G401.6 (cell line): ENCODE results near the gene RFPL3.
"Not testable (repeated sequence)": the region's sequence is repeated elsewhere in the genome, so short reads cannot be mapped to it uniquely, and the experiment has no call there.

Experiments
- FAIRE-seq: peaks from 2 replicates; lab custom pipeline; 2012; peaks lifted over from hg19 to GRCh38; lab: Jason Lieb, UNC

The RFPL3 gene

DNA sequence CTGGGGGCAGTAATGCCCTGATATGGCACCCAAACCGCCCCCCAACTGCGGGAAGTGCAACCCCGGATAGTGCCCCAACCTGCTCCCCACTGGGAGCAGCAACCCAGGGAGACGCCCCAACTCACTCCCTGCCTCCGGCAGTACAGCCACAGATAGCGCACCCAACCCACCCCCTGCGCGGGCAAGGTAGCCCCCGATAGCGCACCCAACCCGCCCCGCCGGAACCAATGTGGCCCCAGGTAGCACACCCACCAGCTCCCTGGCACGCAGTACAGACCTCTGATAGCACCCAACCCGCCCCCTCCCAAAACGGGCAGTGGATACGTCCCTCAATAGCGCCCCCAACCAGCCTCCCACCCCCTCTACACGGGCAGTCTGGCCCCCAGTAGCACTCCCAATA is 3.8 kb upstream of the RFPL3 start:
- no peak for FAIRE-seq

DNA sequence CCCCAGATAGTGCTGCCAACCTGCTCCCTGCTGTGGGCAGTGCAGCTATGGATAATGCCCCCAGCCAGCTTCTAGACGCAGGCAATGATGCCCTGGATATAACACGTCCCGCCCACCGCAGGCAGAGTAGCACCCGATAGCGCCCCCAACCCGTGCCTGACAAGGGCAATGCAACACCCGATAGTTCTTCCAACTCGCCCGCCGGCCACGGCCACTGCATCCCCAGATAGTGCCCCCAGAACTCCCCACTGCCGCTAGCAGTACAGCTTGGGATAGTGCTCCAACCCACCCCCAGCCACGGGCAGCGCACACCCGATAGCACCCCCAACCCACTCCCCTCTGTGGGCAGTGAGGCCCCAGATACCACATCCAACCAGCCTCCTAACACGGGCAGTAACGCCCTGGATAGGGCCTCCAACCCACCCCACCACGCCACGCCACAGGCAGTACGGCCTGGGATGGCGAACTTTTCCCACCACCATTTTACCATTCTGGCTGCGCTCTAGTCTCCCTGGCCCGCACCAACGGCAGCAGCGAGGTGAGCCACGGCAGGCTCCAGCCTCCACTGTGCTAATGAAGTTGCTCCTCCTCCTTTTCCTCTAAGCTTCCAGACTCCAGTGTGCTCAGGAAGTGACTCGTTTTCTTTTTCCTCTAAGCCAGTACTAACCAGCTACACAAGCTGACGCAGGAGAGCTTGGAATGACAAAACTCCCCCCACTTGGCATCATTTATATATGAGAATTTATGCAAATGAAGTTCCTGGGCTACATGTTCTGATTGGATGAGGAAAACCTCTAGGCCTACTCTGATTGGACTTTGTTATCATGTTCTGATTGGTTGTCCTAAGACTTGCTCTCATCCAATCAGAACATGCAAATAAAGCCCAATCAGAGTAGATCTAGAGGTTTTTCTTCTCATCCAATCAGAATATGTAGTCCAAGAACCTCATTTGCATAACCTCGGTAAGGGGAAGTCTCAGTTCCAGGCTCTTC is 3.0 kb upstream of the RFPL3 start:
- no peak for FAIRE-seq

DNA sequence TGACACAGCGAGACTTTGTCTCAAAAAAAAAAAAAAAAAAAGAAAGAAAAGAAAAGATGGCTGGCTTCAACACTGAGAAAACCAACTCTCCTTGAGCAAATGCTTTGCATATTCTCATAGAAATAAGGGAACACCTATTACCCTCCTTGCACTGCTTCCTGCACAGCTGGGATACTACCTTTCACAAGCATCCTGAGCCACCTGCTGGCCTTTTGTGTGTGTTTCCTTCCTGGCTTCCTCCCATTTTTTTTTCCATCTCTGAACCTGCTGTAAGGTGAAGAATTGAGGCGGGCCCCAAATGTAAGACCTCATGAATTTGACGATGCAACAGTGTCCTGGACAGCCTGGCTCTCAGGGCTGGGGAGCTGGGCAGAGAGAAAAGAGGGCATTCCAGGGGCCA is 1.9 kb upstream of the RFPL3 start:
- FAIRE-seq: no peak

DNA sequence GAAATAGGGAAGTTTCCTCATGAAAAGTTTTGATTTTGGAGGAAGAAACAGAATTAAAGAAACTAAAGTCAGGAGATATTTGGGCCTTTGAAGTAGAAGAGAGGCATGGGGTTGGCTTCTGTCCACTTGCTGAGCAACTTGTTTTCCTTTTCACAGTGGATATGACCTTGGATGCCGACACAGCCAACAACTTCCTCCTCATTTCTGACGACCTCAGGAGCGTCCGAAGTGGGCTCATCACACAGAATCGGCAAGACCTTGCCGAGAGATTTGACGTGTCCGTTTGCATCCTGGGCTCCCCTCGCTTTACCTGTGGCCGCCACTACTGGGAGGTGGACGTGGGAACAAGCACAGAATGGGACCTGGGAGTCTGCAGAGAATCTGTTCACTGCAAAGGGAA is 2.4 kb downstream of the RFPL3 start:
- not testable (repeated sequence) for FAIRE-seq

DNA sequence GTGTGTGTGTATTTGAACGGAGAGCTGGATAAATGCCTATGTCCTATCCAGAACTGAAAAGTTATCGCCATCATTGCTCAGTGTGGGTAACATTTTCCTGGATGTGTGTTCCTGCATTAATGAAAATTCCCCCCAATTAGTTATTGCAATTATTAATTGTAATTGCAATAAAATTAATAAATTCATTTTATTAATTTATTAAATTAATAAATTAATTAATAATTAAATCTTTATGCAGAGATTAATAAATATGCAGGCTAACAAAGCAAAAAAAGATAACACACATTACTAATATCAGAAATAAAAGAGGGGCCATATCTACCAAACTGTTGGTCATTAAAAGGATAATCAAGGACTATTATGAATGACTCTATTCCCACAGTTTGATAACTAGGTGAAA is 3.6 kb downstream of the RFPL3 start:
- FAIRE-seq: no peak

DNA sequence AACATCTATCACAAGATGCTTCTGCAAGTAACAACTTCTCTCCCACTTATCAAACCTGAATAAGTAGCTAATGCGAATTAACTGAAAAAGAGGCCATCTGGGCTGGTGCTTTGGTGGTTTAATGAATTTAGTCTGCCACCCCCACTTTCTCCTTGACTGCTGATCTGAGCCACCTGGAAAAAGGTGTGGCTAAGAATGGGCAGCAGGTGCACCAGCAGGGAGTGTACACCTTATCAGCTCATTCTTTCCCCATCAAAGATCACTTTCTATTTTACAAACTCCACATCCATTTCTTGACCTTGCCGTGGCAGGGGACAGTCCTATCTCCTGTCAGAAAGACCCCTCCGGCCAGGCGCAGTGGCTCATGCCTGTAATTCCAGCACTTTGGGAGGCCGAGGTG is 6.5 kb downstream of the RFPL3 start:
- no peak for FAIRE-seq

DNA sequence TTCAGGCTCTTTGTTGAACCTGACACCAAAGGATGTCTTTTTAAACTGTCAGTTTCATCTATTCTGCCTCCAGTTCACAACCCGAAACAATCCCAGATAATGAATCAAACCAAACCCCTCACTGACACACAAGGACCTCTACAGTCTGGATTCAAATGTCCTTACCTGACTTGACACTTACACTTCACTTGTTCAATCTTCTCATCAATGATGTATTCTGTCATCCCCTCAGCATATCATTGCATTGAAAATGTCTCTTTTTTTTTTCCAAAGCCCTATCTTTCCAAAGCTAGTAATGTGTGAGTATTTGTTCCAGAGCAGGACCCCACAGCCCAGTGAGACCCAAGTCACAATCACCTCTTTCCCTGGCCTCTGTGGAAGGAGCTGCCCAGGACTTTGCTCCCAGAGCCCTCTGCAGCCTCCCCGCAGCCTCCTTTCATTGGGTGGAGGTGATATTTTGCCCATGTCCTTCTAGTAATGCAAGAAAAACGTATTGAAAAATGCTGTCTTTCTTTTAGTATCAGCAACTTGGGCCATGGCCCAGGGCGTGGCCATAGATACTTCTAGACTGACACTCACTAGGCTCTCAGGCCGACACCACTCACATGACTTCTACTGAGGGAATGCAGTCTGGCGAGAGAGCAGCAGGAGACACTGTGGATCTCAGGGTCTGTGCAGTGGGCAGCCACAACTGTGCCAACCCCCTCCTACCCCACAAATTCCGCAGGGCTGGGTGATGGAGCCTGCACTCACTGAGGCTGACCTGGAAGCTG is 18.2 kb downstream of the RFPL3 start:
- FAIRE-seq: no peak

DNA sequence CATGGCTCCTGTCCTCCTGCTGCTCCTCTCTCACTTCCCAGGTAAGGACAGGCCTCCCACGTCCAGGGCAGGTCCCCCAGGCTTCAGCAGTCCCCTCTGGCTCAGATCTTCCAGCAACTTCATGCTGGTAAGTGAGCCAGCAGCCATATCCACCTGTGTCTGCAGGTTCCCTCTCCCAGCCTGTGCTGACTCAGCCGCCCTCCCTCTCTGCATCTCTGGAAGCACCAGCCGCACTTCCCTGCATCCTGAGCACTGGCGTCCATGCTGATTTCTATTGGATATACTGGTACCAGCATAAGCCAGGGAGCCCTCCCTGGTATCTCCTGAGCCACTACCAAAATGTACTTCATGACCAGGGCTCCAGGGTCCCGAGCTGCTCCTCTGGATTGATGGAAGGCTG is 19.0 kb downstream of the RFPL3 start:
- no peak for FAIRE-seq

DNA sequence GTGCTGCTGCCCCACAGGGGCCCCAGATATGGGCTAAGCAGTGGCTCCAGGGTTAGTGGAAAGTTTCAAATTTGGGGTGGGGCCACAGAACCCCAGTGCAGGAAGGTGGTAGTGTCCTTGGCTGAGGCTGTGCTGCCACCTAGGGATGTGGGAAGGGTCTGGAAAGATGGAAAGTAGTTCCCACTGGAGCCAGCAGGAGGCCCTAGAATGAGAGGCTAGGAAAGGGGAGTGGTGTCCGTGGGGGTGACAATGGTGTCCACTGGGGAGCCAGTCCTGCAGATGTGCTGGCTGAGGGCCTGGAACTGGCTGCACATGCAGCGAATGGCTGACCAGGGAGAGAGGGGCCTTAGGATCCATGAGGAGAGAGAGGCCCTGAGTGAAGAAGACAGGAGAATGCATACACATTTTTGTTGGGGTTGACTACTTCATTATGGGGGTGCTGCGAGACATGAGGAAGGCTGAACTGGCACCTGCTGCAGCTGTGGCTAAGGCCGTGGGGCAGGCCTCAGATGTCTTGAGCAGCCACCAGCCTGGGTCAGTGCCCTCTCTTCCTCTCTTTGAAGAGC is 21.1 kb downstream of the RFPL3 start:
- FAIRE-seq: no peak

DNA sequence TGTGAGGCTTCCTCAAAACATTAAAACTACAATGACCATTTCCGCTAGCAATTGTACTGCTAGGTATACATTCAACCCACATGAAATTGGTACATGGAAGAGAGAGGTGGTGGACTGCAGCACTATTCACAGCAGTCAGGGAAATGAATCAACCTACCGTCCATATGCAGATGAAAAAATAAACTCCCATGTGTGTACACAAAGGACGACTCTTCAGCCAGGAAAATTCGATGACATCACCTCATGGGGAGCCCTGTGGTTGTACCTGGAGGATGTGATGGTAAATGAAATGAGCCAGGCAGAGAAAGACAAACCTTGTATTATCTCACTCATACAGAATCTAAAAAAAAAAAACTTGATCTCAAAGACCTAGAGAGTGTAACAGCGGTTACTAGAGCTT is 23.3 kb downstream of the RFPL3 start:
- no peak for FAIRE-seq

DNA sequence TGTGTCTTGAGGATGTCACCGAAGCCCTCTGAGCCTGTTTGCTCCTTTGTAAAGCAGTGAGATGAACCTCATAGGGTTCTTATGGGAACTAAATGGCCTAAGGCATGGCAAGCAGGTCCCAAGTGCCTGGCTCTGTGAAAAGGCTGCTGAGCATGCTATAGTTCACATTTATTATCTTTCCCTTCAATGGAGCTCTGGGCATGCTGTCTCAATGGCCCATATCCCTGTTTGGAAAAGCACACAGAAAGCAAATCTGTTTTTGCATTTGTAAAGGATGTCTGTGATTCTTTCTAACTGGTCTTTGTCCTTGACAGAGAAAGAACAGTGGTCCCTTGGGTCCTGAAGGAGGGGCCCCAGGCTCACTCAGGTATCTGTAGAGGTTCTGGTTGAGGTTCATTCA is 28.0 kb downstream of the RFPL3 start:
- FAIRE-seq: no peak

DNA sequence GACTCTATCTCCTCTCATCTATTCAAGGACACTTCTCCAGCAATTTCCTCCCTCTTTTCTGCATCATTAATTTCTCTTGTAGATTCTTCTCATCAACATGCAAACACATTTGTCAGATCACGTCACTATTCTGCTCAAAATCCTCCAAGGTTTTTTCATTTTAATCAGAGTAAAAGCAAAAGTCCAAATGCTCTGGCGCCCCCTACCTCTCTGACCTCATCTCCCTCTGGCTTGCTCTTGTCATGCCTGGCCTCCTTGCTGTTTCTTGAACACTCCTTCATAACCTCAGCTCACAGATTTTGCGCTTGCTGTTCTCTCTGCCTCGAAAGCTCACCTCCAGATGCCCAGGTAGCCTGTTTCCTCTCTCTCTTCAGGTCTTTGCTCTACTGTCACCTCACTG is 32.0 kb downstream of the RFPL3 start:
- FAIRE-seq: no peak

DNA sequence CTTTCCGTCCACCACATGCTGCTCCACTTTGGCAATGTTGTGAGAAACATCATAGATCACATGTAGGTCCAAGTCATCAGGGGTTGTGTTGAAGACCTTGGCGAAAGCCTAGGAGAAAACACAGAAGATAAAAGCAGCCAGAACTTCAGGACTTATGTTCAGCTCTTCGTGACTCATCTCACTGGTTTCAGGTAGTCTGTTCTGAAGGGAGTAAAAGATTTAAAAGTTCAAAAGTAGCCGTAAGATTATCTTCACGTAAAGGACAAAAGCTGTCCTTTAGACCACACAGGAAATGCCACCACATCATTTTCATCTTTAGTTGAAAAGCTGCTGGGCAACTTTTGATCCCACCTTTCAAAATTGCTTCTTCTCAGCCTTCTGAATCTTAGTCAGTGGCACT is 37.4 kb downstream of the RFPL3 start:
- FAIRE-seq: no peak

DNA sequence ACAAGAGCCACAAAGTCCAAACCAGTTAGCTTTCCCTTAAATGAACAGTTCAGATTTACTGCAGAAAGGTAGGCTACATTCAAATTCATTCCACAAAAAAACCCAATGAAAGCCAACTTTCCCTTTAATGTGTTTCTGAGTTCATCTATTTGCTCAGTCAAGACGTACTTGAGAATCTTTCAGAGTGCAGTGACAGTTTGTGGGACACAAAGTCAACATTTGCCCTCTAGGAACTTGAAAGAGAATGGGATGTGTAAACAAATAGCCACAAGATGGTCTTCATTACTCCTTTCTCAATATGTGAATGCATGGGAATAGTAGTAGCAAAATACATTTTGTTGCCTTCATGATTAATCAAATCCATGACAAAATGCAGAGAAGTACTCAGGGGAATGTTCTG is 38.6 kb downstream of the RFPL3 start:
- FAIRE-seq: no peak

DNA sequence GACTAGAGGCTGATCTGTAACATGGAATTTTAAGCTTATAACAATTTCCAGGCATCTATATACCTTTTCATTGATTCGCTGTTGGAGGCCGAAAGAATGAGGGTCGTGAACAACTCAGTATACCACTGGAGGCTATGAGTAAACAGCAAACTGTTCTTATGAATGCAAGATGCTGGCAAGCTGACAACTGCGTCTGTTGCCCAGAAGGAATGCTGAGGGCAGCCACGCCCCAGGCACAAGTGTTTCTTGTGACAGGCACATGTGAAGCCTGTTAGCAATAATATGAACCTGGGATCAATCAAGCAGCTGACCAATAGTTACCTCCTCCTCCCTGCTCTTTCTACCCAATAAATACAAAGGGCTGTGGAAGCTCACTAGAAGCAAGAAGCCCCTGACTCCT is 39.1 kb downstream of the RFPL3 start:
- FAIRE-seq: no peak

DNA sequence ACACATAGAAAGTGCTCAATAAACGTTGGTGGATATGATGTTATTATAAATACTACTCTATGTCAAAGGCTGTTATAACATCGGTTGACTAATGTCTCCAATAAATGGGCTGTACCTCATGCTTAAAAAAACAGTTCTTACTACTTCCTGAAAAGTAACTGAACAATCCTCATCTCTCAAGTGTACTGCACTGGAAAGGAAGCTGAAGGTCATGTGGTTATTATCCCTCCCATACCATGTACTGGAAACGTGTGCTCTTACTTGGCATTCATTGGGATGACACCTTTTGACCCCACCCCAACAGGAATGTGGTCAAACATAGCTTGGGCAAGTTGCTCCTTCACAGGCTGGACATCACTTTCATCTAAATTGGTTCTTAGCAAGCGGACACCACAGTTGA is 43.8 kb downstream of the RFPL3 start:
- FAIRE-seq: no peak

DNA sequence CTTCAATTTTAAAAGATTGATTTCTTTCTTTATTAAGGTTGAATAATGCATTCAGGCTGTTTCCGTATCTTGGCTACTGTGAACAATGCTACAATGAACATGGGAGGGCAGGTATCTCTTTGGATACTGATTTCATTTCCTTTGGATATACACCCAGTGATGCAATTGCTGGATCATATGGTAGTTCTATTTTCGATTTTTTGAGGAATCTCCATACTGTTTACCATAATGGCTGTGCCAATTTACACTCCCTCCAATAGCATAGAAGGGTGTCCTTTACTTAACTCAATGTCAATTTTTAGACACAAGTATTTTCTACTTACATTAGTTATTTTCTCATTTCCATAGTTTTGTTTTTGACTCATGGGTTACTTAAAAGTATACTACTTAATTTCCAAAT is 46.4 kb downstream of the RFPL3 start:
- FAIRE-seq: no peak

DNA sequence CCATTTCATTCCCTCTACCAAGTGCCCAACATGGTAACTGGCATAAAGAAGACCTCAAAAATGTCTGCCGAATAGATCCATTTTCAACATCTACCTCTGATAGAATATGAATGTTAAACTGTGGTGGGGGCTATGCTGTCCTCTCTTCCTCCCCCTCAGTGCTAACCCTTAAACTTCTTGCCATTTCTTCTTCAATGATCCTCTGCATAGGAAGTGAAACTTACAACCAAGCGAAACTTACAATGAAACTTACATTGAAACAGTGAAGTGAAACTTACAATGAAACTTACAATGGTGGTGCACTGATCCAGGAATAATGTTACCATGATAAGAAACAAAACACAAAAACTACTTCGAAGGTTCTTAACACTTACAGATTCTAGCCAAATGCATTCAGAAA is 49.6 kb downstream of the RFPL3 start:
- FAIRE-seq: no peak

DNA sequence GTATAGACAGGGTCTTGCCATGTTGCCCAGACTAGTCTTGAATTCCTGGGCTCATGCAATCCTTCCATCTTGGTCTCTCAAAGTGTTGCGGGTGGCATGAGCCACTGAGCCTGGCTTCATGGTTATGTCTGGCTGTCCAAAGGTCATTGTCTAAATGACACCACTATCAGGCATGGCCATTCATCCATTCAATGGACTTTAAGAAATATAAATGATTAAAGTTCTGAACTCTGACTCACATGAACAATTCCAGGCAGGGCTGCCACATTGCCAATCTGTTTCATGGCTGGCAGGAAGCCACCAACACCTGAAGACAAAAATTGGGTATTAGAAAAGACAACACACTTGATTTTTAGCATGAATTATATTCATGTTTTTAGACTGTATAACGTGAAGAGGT is 50.3 kb downstream of the RFPL3 start:
- FAIRE-seq: no peak

DNA sequence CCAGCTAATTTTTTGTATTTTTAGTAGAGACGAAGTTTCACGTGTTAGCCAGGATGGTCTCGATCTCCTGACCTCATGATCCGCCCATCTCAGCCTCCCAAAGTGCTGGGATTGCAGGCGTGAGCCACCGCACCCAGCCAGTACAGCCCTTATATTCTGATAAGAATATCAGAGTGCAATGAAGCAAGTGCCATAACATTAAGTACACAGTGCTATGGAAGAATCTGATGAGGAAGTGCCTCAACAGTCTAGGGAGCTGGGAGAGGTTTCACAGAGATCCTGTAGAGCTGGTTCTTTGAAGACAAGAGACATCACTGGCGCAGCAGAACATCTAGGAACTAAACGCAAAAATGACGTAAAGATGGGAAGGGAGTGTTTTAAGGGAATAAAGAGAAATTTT is 52.3 kb downstream of the RFPL3 start:
- no peak for FAIRE-seq

DNA sequence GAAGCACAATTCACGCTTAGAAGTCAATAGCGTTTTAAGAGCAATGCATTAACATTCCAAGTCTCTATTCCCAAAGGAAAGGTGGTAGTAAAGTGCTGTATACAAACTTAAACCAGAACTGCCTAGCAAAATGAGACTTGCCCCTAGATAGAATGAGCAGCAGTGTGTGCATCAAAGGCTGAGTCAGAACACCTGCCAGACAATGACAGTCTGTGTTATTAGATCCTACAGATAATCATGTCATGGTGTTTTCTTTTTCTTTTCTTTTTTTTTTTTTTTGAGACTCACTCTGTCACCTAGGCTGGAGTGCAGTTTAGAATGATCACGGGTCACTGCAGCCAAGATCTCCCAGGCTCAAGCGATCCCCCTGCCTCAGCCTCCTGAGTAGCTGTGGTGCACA is 52.8 kb downstream of the RFPL3 start:
- FAIRE-seq: no peak
